Measurements from ENCODE around the gene STAT5B.
"Not testable (repeated sequence)": the region's sequence is repeated elsewhere in the genome, so short reads cannot be mapped to it uniquely, and the experiment has no call there.

The STAT5B gene

GRCh38 chr17:42305543-42306384 lies 29.6 kb upstream of the STAT5B start:
- FAIRE-seq, result no peak

GRCh38 chr17:42305031-42305330 lies 28.8 kb upstream of the STAT5B start:
- FAIRE-seq, result not testable (repeated sequence)

DNA sequence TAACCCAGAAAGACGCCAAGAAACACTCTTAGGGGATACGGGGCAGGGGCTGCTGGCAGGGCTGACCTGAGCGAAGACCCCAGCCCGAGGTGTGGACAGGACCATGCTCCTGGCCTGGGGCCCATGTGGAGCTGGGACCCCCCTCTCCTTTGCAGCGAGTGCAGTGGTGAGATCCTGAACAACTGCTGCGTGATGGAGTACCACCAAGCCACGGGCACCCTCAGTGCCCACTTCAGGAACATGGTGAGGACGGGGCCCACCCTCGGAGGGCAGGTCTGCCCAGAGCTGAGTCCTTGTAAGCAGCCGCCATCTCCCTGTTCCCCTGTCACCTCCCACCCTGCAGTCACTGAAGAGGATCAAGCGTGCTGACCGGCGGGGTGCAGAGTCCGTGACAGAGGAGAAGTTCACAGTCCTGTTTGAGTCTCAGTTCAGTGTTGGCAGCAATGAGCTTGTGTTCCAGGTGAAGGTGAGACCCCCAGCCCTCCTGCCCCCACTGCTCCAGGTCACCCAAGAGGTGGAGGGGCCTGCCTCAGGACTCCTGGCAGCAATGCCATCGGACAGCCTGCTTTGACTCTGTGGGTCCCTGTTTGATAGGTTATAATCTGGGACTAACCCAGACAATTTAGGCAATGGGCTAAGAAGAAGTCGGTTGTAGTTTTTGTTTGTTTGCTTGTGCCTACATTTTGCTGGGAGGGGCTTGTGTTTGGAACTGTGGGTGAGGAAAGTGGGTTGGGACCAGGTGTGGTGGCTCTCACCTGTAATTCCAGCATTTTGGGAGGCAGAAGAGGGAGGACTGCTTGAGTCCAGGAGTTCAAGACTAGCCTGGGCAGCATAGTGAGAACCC lies 28.2 kb upstream of the STAT5B start:
- FAIRE-seq, result no peak

GRCh38 chr17:42303694-42304093 lies 27.5 kb upstream of the STAT5B start:
- no peak for FAIRE-seq

DNA sequence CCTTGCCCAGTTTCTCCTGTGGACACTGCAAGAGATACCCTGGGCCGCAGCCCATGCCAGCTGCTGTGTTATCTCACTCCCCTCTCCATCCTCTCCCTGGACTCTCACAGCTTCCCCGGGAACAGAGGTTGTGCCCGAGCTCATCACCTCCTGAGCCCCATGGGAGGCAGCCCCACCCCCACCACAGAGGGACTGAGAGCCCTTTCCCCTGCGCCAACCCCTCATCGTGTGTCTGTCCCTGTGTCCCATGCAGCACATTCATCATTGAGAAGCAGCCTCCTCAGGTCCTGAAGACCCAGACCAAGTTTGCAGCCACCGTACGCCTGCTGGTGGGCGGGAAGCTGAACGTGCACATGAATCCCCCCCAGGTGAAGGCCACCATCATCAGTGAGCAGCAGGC lies 24.8 kb upstream of the STAT5B start:
- no peak for FAIRE-seq

DNA sequence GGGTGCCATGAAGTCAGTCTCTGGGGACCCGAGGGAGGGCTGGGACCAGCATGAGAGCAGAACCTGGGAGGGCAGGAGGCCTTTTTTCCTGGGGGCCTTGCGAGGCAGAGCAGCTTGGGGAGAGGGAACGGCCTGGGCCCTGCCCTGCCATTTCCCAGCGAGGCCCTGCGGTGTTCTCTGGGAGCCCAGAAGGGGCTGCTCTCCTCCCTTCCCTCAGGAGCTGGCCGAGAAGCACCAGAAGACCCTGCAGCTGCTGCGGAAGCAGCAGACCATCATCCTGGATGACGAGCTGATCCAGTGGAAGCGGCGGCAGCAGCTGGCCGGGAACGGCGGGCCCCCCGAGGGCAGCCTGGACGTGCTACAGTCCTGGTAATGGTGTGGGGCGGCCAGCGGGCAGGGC lies 23.7 kb upstream of the STAT5B start:
- not testable (repeated sequence) for FAIRE-seq

DNA sequence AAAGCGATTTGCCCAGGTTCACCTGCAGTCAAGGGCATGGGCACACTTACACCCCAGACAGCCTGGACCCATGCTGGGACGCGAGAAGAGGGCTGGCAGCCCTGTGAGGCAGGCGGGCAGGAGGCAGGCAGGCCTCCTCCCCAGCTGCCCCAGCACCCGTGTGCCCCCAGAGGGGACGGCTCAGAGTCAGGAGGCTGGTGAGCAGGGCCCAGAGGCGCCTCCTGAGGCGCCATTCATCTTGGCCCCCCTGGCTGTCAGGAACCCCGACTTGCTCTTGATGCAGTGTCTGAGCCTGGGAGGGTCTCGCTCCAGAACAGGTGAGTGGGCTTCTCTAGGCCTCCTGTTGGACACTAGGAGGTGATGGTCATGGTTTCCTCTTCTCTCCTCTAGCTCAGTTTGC lies 23.2 kb upstream of the STAT5B start:
- FAIRE-seq, result not testable (repeated sequence)

GRCh38 chr17:42297775-42298174 lies 21.6 kb upstream of the STAT5B start:
- not testable (repeated sequence) for FAIRE-seq

DNA sequence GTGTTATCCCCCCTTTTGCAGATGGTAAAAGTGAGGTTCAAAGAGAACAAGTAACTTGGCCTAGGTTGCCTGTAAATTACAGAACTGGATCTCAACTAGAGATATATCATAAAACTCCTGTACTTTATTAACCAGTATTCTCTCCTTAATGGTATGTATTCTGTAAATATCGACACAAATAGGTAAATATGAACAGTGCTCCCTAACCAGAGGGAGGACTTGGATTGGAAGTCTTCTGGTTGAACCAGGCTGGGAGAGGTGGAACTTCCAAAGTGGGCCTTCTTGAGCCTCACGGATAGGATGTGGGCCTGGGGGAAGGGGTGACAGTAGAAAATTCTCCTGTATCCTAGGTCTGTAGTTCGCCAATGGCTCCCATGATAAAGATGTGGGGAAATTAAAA lies 19.8 kb upstream of the STAT5B start:
- FAIRE-seq, result no peak

DNA sequence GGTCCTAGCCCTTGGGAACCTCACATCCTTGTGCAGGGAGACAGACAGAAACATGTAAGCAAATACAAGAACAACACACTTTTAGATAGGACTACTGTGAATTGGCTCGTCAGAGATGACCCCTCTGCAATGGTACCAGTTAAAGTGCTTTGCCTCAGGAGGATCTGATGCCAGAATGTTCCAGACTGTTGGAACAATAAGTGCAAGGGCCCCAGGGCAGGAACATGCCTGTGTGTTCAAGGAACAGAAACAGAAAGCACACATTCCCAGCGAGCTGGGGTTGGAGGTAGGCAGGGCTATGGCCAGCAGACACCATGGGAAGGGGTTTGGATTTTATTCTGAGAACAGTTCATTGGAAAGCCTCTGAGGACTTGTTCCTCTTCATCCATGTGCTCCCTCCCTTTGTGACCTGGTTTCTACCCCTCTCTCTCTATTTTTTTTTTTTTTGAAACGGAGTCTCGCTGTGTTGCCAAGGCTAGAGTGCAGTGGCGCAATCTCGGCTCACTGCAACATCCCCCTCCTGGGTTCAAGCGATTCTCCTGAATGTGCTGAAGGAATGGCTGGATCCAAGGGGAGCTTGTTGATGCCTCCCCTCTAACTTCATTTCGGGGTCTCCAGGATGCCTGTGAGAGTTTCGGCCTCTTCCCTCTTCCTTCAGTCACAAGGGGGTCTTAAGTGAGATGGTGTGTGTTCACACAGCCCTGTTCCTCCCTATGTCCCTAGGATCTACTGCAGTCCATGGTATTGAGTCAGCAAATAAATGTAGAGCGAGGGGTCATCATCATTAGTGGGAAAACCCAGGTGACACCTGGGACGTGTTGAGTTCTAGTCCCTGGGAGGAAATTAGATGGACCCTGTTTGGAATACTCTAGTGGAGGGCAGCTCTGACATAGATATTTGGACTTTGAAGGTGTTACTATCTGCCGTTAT lies 18.5 kb upstream of the STAT5B start:
- no peak for FAIRE-seq

DNA sequence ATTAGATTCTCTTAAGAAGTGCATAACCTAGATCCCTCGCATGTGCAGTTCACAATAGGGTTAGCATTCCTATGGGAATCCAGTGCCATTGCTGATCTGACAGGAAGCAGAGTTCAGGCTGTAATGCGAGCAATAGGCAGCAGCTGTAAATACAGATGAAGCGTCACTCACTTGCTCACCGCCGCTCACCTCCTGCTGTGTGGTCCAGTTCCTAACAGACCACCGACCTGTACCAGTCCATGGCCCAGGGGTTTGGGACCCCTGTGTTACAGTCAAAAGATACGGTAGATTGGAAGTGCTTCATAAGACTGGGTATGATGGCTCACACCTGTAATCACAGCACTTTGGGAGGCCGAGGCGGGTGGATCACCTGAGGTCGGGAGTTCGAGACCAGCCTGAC lies 14.9 kb upstream of the STAT5B start:
- no peak for FAIRE-seq

- no peak for FAIRE-seq
Observed at GRCh38 chr17:42290577-42290976, 14.4 kb upstream of the STAT5B start.

DNA sequence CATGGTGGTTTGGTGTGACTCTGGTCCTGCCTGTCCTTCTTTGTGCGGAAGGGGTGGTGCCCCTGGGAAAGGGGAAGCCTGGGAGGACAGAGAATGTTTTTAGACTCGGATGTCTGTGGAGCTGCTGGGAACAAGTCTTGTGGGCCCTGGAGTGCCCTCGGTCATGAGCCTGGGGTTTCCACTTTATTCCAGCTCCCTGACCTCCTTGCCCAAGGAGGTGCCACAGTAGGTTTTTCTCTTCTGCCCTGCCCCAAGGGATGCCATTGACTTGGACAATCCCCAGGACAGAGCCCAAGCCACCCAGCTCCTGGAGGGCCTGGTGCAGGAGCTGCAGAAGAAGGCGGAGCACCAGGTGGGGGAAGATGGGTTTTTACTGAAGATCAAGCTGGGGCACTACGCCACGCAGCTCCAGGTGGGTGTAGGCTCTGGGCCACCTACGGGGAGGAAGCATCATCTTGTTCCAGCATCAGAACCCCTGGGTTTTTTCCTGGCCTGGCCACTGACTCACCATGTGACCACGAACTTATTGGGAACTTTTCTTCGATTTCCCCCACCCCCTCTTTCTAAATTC lies 13.5 kb upstream of the STAT5B start:
- FAIRE-seq, result no peak

- FAIRE-seq, result no peak
Observed at GRCh38 chr17:42288803-42289610, 12.8 kb upstream of the STAT5B start.

DNA sequence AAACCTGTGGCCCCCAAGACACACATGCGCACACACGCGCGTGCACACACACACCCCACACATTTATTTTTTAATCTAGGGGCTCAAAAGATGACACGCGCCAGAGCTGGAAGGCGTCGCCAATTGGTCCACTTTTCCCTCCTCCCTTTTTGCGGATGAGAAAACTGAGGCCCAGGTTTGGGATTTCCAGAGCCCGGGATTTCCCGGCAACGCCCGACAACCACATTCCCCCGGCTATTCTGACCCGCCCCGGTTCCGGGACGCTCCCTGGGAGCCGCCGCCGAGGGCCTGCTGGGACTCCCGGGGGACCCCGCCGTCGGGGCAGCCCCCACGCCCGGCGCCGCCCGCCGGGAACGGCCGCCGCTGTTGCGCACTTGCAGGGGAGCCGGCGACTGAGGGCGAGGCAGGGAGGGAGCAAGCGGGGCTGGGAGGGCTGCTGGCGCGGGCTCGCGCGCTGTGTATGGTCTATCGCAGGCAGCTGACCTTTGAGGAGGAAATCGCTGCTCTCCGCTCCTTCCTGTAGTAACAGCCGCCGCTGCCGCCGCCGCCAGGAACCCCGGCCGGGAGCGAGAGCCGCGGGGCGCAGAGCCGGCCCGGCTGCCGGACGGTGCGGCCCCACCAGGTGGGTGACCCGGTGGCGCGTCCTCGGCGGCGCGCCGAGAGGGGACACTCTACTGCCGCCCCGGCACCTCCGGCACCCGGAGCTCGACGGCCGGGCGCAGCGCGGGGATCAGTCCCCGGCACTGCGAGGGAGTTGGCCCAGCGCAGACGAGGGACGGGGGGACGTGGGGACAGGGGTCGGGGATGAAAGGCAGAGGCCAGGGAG lies 12.0 kb upstream of the STAT5B start, which contains the start of gene STAT5A:
TSS of gene STAT5A (plus strand) at position 522 of the 826 bp plus-strand sequence. CDS start 914 bp downstream, outside the sequence.
- FAIRE-seq, result no peak

DNA sequence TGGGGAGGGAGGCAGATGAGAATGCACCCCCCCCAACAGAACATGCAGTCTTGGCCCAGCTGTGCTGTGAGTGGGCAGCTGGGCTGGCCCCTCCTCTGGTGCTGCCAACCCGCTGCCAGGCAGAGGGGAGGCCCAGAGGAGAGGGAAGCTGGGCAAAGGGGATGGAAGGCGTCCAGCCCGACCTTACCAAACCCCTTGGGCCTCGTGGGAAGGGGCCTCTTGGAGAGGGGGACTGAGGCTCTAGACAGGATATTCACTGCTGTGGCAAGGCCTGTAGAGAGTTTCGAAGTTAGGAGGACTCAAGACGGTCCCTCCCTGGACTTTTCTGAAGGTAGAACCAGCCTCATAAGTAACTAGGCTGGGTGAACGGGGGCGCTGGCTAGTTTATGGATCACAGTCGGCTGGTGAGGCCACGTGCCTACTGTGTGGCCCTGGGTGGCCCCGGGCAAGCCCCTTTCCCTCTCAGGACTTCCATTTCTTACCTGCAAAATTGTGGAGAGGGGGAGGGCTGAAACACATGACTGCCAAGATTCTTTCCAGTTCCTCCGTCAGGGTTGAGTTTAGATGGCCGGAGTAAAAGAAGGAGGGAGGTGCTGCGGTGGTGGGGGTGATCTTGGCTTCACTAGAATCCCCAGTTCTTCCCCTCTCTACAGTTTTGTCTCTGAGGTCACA lies 11.2 kb upstream of the STAT5B start:
- no peak for FAIRE-seq

DNA sequence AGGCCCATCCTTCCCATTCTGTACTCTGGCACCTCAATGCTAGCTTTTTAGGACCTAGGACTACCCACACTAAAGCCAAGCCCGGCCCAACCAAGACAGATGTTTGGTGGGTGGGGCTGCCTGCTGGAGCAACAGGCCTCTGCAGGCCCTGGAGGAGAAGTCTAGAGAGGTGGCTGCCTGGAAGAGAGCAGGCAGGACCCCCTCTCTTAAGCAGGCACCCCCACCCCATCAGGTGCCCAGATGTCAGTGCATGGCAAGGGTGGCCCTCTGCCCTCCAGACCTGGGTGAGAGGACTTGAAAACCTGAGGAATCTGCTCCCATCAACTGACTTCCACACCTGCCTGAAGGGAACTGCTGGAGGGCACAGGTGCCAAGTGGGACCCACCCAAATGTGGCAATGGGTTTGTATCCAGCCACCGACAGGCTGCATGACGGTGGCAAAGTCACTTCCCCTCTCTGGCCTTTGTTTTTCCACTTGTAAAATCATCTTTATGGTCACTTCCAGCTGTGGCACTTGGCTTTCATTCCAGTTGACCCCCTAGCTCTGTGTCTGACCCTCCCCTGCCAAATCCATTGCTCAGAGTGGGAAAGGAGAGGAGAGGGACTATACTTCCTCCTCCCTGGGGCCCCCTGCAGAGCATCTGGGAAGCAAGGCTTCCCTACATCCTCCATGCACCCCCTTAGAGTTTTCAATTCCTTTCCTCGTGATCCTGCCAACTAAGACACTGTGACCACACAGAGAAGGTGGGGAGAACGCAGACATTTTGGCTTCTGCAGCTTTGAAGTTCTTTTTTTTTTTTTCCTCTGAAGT lies 10.4 kb upstream of the STAT5B start:
- FAIRE-seq, result no peak

DNA sequence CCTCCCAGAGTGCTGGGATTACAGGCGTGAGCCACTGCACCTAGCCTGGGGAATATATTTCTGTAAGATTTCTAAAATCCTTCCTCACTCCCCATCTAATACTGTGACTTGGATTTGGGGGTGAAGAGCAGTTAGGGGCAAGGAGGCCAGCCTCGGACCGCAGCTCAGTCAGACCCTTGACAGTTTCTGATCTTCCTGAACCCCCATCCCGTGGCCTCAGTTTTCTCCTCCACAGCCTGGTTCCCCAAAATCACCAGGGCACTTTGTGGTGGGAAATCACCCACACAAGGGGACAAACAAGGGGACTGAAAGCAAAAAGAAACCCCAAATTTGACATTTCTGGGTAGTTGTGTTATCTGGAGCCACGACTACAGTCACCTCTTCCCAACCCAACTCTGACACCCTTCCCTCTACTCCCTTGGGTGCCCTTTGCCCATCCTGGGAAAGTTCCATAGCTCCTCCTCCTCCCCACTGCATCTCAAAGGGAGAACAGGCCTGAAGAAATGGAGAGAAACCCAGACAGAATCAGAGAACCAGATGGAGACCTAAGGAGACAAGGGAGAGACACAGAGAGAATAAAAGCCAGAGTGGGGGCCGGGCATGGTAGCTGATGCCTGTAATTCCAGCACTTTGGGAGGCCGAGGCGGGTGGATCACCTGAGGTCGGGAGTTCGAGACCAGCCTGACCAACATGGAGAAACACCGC lies 9.3 kb upstream of the STAT5B start:
- FAIRE-seq, result no peak

DNA sequence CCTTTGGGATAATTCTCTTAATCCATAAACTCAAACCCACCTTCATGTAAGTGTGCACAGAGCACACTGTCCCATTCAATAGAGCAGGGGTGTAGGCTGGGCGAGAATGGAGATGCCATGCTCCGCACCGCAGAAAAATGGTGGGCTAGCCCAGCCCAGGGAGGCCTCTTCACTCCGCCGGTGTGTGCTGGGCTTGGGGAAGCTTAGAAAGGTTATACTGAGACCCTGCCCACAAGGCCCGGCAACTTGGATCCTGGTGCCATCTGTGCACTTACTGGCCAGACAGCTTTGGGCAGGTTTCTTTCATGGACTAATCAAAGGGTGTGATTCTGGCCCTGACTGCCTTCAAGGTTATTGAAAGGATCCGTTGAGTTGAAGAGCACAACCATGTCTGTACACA lies 8.4 kb upstream of the STAT5B start:
- FAIRE-seq, result no peak

Measured in A204.1 (cell line).